ENCODE data around the gene HIVEP1. TPM values are rescaled to one million over a fixed set of nuclear protein-coding genes. Genes with fewer than 3 reads are reported as not detected.

The HIVEP1 gene
- total RNA-seq, 1 experiment from 2014 or later = 24.2 TPM

GRCh38 chr6:12014027-12014872 lies 2.1 kb downstream of the HIVEP1 start:
- H3K79me2 ChIP-seq (ENCODE audit: low read depth) = peaks cover 41% of the 10 kb centered on the region

GRCh38 chr6:12014873-12015149 lies 2.7 kb downstream of the HIVEP1 start:
- H4K20me1 ChIP-seq (ENCODE audit: insufficient read depth) = no peaks in the 10 kb centered on the region
- H3F3A ChIP-seq (ENCODE audit: insufficient read depth, low read depth) = peaks cover 28% of the 10 kb centered on the region
- H3K4me3 ChIP-seq = no peak overlapping the region
- peak overlapping the region; percentile 67 for H3K27ac ChIP-seq
- no peak for TF ChIP-seq EZH2 (IDR thresholded peaks at IDR 0.05; ENCODE audit: low read depth)
- TF ChIP-seq CTCF (conservative IDR thresholded peaks at IDR 0.05) = no peak
- H3K4me2 ChIP-seq = 0 out of 2 replicates have a peak overlapping the region, but pooled peaks have one; percentile 96
- peaks cover 12% of the 10 kb centered on the region for H3K9me3 ChIP-seq (ENCODE audit: insufficient read depth, low read depth)
- H3K36me3 ChIP-seq (ENCODE audit: low read depth) = peaks cover 32% of the 10 kb centered on the region
- H2AFZ ChIP-seq = no peak overlapping the region
- H3K27me3 ChIP-seq (ENCODE audit: insufficient read depth, low read depth) = no peaks in the 10 kb centered on the region
- no TSS peak for BruUV-seq (replicated peaks)
- POLR2A ChIA-PET (ENCODE audit: unreplicated experiment) = no interaction called here
- H3K79me2 ChIP-seq (ENCODE audit: low read depth) = peaks cover 35% of the 10 kb centered on the region
- intact Hi-C loops (cut with micrococcal nuclease; ENCODE audit: unreplicated experiment) = loop anchor here (5.0 kb wide), 1 partner anchor 132 kb away; no protein-coding TSS in a partner anchor
- peaks cover 22% of the 10 kb centered on the region for H3K4me1 ChIP-seq (replicated peaks; ENCODE audit: insufficient read depth)
- no peak for DNase-seq
- CTCF ChIA-PET = no interaction called here
- H3K9me2 ChIP-seq (ENCODE audit: insufficient read depth) = no peaks in the 10 kb centered on the region

More at GRCh38 chr6:12014027-12014872, 2.1 kb downstream of the HIVEP1 start:
- Histone ChIP-seq H3K27me3 (ENCODE audit: insufficient read depth, low read depth) (no peaks in the 10 kb centered on the region), H3K4me2 (peak overlapping the region; percentile 96), H4K20me1 (ENCODE audit: insufficient read depth) (no peaks in the 10 kb centered on the region), H3K4me1 (replicated peaks; ENCODE audit: insufficient read depth) (peaks cover 25% of the 10 kb centered on the region), H3K9me3 (ENCODE audit: insufficient read depth, low read depth) (peaks cover 12% of the 10 kb centered on the region), H3K27ac (peak overlapping the region; percentile 67), H2AFZ (no peak overlapping the region), H3K9me2 (ENCODE audit: insufficient read depth) (no peaks in the 10 kb centered on the region), H3F3A (ENCODE audit: insufficient read depth, low read depth) (peaks cover 28% of the 10 kb centered on the region), H3K36me3 (ENCODE audit: low read depth) (peaks cover 32% of the 10 kb centered on the region), H3K4me3 (peak overlapping the region; percentile 71)
- DNase-seq = peak; percentile 20 to 96
- ChIA-PET CTCF (no interaction called here), POLR2A (ENCODE audit: unreplicated experiment) (interaction anchor here (0.6 kb wide), 1 partner anchor 219 kb away, joined by 3 read pairs; no protein-coding TSS in a partner anchor)
- no TSS peak for BruUV-seq (replicated peaks)
- TF ChIP-seq EZH2 (IDR thresholded peaks at IDR 0.05; ENCODE audit: low read depth) (no peak), CTCF (conservative IDR thresholded peaks at IDR 0.05) (no peak)
- intact Hi-C loops (cut with micrococcal nuclease; ENCODE audit: unreplicated experiment) = loop anchor here (5.0 kb wide), 1 partner anchor 133 kb away; no protein-coding TSS in a partner anchor

- H3K4me1 ChIP-seq (replicated peaks; ENCODE audit: insufficient read depth) = peaks cover 15% of the 10 kb centered on the region
- POLR2A ChIA-PET (ENCODE audit: unreplicated experiment) = interaction anchor here (0.6 kb wide), 1 partner anchor 156 kb away, joined by 4 read pairs; no protein-coding TSS in a partner anchor
- H3K79me2 ChIP-seq (ENCODE audit: low read depth) = peaks cover 38% of the 10 kb centered on the region
- CTCF ChIA-PET = no interaction called here
- BruUV-seq (replicated peaks) = no TSS peak
- H3K4me2 ChIP-seq = no peak overlapping the region
- H3K9me2 ChIP-seq (ENCODE audit: insufficient read depth) = no peaks in the 10 kb centered on the region
- DNase-seq = no peak
- H4K20me1 ChIP-seq (ENCODE audit: insufficient read depth) = no peaks in the 10 kb centered on the region
- H2AFZ ChIP-seq = no peak overlapping the region
- H3F3A ChIP-seq (ENCODE audit: insufficient read depth, low read depth) = peaks cover 26% of the 10 kb centered on the region
- no peak overlapping the region for H3K27ac ChIP-seq
- H3K4me3 ChIP-seq = no peak overlapping the region
- H3K36me3 ChIP-seq (ENCODE audit: low read depth) = peaks cover 44% of the 10 kb centered on the region
- intact Hi-C loops (cut with micrococcal nuclease; ENCODE audit: unreplicated experiment) = no loop called here
- H3K27me3 ChIP-seq (ENCODE audit: insufficient read depth, low read depth) = no peaks in the 10 kb centered on the region
- peaks cover 12% of the 10 kb centered on the region for H3K9me3 ChIP-seq (ENCODE audit: insufficient read depth, low read depth)
- TF ChIP-seq EZH2 (IDR thresholded peaks at IDR 0.05; ENCODE audit: low read depth) (no peak), CTCF (conservative IDR thresholded peaks at IDR 0.05) (no peak)
Observed at GRCh38 chr6:12017263-12017662, 5.2 kb downstream of the HIVEP1 start.

All from PC-9 (cell line).